Measurements from ENCODE around the gene CEP164.

The CEP164 gene

GRCh38 chr11:117345039-117345438 lies 17.4 kb downstream of the CEP164 start:
- H3K27ac ChIP-seq = no peak overlapping the region
- no peak overlapping the region for H3K4me3 ChIP-seq

DNA sequence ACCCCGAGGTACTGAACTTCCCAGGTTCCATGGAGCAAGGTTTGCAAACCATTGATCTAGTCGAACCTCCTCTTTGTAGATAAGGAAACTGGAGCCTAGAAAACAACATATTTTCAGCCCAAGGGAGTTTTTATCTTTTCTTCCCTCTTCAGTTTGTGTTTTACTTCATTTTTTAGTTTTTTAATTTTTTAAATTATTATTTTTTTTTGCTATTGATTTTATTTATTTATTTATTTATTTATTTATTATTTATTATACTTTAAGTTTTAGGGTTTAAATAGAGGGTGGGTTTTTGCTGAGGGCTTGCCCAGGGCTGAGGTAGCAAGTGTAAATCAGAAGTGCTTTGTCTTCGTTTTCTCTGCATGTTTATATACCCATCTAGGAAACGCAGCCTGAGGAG lies 26.9 kb downstream of the CEP164 start:
- no peak overlapping the region for H3K27ac ChIP-seq
- no peak overlapping the region for H3K4me3 ChIP-seq

DNA sequence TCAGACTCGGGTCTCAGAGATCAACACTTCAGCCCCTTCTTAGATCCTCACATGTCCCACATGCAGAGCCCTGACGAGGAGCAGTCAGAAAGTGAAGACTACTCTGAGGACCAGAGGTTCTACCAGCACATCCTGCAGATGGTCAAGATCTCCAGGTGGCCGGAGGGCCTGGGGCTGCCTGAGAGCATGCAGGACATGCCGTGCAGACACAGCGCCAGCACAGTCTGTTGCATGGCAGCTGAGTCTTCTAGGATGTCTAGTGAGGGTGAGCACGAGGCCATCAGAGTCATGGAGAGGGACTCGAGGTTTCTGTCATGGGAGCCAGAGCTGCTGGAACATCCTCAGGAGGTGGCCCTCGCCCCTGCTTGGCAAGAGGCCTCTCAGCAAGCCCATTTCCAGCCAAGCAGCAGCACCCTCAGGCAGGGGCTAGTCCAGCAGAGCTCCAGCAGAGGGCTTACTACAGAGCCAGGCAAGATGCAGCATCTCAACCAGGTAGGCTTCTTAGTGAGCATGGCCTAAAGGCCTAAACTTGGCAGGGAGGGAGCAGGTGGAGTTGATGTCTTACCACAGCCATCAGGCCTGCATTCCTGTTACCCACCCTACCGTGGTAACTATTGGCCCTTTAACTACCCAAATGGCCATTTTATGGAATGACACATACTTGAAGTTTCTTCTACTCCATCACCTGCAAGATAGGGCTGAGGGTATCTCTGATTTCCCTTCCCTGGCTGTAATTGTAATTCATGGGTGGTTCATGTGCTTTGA lies 28.7 kb downstream of the CEP164 start:
- no peak overlapping the region for H3K27ac ChIP-seq
- H3K4me3 ChIP-seq = no peak overlapping the region

DNA sequence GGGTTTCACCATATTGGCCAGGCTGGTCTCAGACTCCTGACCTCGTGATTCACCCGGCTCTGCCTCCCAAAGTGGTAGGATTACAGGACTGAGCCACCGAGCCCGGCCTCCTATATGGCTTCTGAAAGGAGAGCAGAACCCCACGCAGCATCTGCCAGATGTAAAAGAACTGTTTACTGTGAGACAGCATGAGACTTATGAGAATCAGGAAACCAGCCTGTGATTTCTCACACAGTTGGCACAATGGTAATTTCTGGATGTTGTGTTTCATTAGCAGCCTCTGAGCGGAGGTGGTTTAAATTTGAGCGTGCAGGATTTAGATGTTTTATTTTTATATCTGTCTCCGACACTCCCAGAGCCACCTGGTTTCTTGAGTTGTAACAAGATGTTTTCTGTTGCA lies 33.8 kb downstream of the CEP164 start:
- H3K4me3 ChIP-seq = no peak overlapping the region
- no peak overlapping the region for H3K27ac ChIP-seq

- H3K27ac ChIP-seq = no peak overlapping the region
- no peak overlapping the region for H3K4me3 ChIP-seq
These were observed 38.6 kb downstream of the CEP164 start for GRCh38 chr11:117366248-117366647.

DNA sequence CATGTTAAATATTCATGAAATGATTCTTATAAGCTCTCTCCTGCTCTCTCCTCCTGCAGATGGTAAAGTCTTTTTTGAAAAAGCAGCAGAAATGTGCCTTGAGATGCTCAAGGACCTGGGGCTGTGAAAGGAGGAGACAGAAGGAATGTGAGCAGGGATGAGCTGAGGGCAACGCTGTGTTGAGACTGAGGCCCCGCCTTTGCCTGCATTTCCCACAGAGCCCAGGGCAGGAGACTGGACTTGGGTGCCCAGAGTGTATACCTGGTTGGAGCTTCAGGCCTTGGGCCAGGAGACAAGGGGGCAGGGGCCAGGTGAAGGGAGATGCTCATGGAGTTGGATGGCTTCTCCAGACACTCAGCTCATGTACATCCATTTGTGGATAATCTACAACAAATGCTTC lies 39.2 kb downstream of the CEP164 start:
- Histone ChIP-seq H3K4me3 (no peak overlapping the region), H3K27ac (no peak overlapping the region)

DNA sequence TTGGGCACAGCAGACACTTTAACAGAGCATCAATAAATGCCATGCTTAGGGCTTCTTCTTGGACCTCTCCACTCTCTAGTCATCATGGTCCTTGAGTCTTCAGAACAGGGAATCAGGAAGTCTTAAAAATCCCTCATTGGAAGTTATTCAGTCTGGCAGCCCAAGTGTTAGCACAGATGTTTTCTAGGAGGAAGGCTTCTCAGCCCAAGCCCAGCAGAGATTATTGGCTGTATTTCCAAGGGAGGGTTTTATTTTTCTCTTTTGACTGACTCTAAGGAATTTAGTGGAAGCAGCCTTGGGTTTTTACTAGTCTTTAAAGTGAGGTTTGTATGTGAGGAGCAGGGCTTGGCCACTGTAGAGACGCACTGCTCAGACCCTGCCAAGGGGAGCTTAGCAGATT lies 41.9 kb downstream of the CEP164 start:
- H3K27ac ChIP-seq = no peak overlapping the region

GRCh38 chr11:117371453-117371852 lies 43.8 kb downstream of the CEP164 start:
- H3K27ac ChIP-seq = no peak overlapping the region
- no peak overlapping the region for H3K4me3 ChIP-seq

More for the DNA sequence above, 41.9 kb downstream of the CEP164 start:
- no peak overlapping the region for H3K4me3 ChIP-seq

GRCh38 chr11:117374316-117375055 lies 46.8 kb downstream of the CEP164 start:
- no peak overlapping the region for H3K27ac ChIP-seq
- no peak overlapping the region for H3K4me3 ChIP-seq

GRCh38 chr11:117375960-117376359 lies 48.3 kb downstream of the CEP164 start:
- no peak overlapping the region for H3K4me3 ChIP-seq
- H3K27ac ChIP-seq = no peak overlapping the region

GRCh38 chr11:117376517-117376916 lies 48.9 kb downstream of the CEP164 start:
- H3K4me3 ChIP-seq = no peak overlapping the region
- no peak overlapping the region for H3K27ac ChIP-seq

DNA sequence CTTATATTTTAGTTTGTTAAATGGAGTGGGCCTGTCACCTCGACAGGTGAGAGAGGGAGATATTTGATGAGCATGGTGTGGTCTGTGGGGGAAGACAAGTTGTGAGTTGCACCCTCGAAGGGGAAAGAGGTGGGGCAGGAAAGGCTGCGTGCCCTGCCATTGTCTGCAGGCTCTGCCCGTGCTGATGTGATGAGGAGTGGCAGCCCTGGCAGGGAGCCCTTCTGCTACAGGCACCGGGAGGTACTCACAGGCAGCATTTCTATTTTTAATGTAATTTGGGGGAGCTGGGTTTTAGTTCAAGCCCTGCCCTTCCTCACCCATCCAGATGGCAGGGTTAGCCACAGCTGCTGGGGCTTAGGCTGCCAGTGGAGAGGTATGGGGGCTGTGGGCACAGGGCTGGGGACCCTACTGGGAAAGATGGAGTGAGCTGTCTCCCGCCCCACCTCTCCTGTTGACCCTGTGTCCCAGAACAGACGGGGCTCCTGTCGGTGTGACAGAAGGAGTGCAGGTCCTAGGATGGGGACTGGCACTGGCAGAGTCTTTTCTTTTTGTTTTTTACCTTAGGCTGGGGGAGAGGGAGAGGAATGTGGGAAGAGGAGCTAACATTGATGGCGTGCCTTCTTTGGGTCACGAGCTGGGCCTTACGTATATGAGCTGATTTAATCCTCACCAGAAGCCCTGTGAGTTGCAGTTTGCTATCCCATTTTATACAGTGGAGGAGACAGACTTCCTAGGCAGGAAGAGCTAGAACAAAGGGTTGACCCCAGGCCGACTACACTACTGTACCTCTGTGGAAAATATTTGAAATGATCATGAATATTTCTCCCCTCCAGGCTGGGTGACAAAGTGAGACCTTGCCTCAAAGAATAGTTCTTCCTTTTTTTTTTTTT lies 51.6 kb downstream of the CEP164 start:
- H3K4me3 ChIP-seq = no peak overlapping the region
- H3K27ac ChIP-seq = peak overlapping the region in 3 of 21 experiments; percentile 16 to 61 (median 40)

- Histone ChIP-seq H3K4me3 (no peak overlapping the region), H3K27ac (no peak overlapping the region)
These were observed 53.0 kb downstream of the CEP164 start for GRCh38 chr11:117380676-117381075.

GRCh38 chr11:117381481-117382387 lies 54.1 kb downstream of the CEP164 start:
- H3K4me3 ChIP-seq = no peak overlapping the region
- H3K27ac ChIP-seq = no peak overlapping the region

GRCh38 chr11:117382746-117383145 lies 55.1 kb downstream of the CEP164 start:
- no peak overlapping the region for H3K27ac ChIP-seq
- no peak overlapping the region for H3K4me3 ChIP-seq

DNA sequence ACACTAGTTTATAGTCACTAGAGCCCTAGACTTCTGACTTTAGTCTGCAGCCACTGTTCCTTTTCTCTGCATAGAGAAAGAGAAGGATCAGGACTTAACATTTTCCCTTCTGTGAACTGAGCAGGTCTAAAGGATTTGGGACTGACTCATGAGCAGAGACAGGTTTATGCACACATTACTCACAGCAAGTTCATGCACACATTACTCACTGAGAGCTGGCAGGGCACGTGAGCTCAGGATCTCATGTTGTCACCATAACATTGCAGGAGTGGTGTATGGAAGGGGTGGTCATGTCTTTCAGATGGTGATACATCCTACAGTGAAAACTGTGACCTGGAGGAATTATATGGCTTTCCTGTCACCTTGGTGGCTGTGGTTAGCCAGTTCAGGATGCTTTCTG lies 56.4 kb downstream of the CEP164 start:
- no peak overlapping the region for H3K27ac ChIP-seq

GRCh38 chr11:117385471-117385870 lies 57.8 kb downstream of the CEP164 start:
- no peak overlapping the region for H3K27ac ChIP-seq

More for the DNA sequence above, 56.4 kb downstream of the CEP164 start:
- H3K4me3 ChIP-seq = no peak overlapping the region

GRCh38 chr11:117385906-117386305 lies 58.3 kb downstream of the CEP164 start:
- no peak overlapping the region for H3K4me3 ChIP-seq
- no peak overlapping the region for H3K27ac ChIP-seq

More at GRCh38 chr11:117385471-117385870, 57.8 kb downstream of the CEP164 start:
- no peak overlapping the region for H3K4me3 ChIP-seq
